BJ (cell line): ENCODE results near the gene RAD51B. TPM values are rescaled to one million over a fixed set of nuclear protein-coding genes. Genes with fewer than 3 reads are reported as not detected.

Experiments used
- CTCF ChIA-PET: fragments of 350-600 bp; formaldehyde crosslinking; extraction: SDS; loops from one replicate; lab custom pipeline; 2021; ENCODE audit warnings: antibody characterized with exemption, inconsistent platforms; lab: Yijun Ruan, JAX
- POLR2A ChIA-PET: fragments of 300-600 bp; sonication (Branson Sonifier 250); formaldehyde crosslinking; extraction: SDS; loops from one replicate; lab custom pipeline; 2021; ENCODE audit warnings: antibody characterized with exemption; lab: Charles Lee
- DNase-seq: peaks from one replicate; pipeline ENCODE4 v3.0.0-alpha.2; 2011; ENCODE audit warnings: low read depth
- H3K27me3 ChIP-seq: 2 replicates; pipeline ENCODE4 v1.6.0; 2011; ENCODE audit warnings: low read length; ENCODE audit not compliant: control insufficient read depth, insufficient read depth
- H3K36me3 ChIP-seq: 2 replicates; pipeline ENCODE4 v1.5.1; 2011; ENCODE audit warnings: low read length; ENCODE audit not compliant: control insufficient read depth, insufficient read depth
- H3K4me3 ChIP-seq: 2 replicates; pipeline ENCODE4 v1.5.1; 2011; ENCODE audit warnings: low read depth, mild to moderate bottlenecking, control low read depth, low read length
- polyA plus RNA-seq: library from polyadenylated mRNA; depleted of rRNA; stranded (reverse); fragments of >200 nt; gene quantifications from 2 replicates; pipeline ENCODE4 v1.2.3, GENCODE V29; 2011
- TF ChIP-seq, protein P1 (sequence below): IDR thresholded peaks from 2 replicates; pipeline ENCODE4 v1.5.1; 2011; ENCODE audit warnings: low read depth, mild to moderate bottlenecking, control low read depth, inconsistent platforms, low read length, moderate library complexity; ENCODE audit not compliant: insufficient read depth

Gene RAD51B
- polyA plus RNA-seq, 1 experiment: 5.6 TPM

DNA sequence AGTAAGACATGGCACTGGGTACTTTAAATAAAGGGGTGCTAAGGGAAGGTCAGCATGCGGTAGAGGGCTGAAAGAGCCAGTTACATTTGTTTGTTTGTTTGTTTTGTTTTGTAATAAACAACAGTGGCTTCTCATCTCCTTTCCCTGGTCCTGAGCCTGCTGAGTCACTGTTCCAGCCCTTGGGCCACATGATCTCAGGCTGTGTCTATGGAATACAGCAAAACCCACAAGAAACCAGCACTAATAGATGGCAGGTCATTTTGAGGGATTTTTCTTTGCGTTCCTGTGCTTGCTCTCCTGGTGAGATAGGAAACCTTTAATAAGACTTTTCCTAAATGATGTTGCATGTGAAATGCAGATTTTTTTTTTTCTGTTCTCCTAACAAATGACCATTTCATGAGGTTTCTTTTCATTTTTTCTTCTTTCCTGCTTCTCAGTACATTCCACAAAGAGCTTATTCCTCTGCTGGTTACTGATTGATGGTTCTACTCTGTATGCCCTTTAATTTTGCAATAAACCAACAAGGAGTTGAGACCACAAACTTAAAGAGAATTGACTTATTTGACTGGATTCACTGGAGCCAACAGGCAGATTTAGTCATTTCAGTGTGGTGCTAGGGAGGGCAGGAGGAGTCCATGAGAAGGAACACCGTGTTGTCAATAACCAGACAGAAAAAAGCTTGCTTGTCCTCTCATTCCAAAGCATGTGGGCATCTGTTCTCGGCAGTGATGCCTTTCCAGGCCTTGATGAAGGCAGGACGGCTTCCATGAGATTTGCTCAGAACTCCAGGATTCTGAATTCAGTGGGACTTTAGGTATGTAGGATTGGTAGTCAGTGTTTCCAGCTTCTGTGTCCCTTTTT is 459.2 kb downstream of the RAD51B start:
- TF ChIP-seq, protein P1, sequence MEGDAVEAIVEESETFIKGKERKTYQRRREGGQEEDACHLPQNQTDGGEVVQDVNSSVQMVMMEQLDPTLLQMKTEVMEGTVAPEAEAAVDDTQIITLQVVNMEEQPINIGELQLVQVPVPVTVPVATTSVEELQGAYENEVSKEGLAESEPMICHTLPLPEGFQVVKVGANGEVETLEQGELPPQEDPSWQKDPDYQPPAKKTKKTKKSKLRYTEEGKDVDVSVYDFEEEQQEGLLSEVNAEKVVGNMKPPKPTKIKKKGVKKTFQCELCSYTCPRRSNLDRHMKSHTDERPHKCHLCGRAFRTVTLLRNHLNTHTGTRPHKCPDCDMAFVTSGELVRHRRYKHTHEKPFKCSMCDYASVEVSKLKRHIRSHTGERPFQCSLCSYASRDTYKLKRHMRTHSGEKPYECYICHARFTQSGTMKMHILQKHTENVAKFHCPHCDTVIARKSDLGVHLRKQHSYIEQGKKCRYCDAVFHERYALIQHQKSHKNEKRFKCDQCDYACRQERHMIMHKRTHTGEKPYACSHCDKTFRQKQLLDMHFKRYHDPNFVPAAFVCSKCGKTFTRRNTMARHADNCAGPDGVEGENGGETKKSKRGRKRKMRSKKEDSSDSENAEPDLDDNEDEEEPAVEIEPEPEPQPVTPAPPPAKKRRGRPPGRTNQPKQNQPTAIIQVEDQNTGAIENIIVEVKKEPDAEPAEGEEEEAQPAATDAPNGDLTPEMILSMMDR: no peak

DNA sequence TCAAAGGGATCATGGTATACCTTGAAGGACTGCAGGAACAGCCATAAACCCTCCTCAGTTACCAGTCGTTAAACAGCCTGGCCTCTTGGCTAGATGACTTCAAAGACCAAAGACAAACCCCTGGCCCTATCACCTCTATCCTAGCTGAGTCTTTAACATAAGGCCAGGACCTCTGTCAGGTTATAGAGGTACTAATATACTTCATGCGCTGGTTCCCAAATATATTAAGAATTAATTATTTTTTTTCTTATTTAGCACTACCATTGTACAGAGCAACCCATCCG is 459.8 kb downstream of the RAD51B start:
- ChIA-PET CTCF (interaction anchor here (0.6 to 1.4 kb wide), 2 partner anchors 27 to 35 kb away, joined by 4 read pairs; no protein-coding TSS in a partner anchor), POLR2A (interaction anchor here (0.7 kb wide), 1 partner anchor 395 kb away, joined by 4 read pairs; no protein-coding TSS in a partner anchor)
- DNase-seq: no peak
- H3K4me3 ChIP-seq: no peak overlapping the region
- no peaks in the 10 kb centered on the region for H3K36me3 ChIP-seq
- H3K27me3 ChIP-seq: no peaks in the 10 kb centered on the region
- TF ChIP-seq, protein P1: no peak

More for the DNA sequence above, 459.2 kb downstream of the RAD51B start:
- POLR2A ChIA-PET: interaction anchor here (0.7 kb wide), 1 partner anchor 394 kb away, joined by 4 read pairs; no protein-coding TSS in a partner anchor
- DNase-seq: peak; percentile 38
- Histone ChIP-seq H3K27me3 (no peaks in the 10 kb centered on the region), H3K36me3 (no peaks in the 10 kb centered on the region), H3K4me3 (no peak overlapping the region)
- CTCF ChIA-PET: interaction anchor here (0.6 to 1.4 kb wide), 2 partner anchors 27 to 35 kb away, joined by 4 read pairs; no protein-coding TSS in a partner anchor

DNA sequence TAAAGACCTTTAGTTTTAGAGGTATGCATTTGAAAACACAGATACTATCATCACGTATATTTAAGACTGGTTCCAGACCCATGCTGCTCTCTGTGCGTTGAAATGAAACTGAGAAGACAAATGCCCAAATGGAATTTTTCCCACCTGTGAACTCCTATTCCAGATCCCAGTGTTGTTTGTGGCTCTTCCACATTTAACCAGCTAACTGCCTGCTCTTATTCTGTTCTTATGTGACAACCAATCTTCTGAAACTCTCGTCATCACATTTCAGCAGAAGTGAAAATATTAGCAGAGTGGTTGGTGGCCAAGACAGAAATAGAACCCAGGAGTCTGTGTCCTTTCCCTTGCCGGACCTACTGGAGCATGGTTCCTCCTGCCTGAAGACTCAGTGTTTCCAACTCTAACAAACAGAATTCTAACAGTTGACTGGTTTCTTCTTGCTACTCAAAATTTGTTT is 460.2 kb downstream of the RAD51B start:
- POLR2A ChIA-PET: no interaction called here
- TF ChIP-seq, protein P1: no peak
- no peak for DNase-seq
- CTCF ChIA-PET: interaction anchor here (1.4 kb wide), 1 partner anchor 26 kb away, joined by 4 read pairs; no protein-coding TSS in a partner anchor
- no peaks in the 10 kb centered on the region for H3K27me3 ChIP-seq
- H3K4me3 ChIP-seq: no peak overlapping the region
- H3K36me3 ChIP-seq: no peaks in the 10 kb centered on the region

DNA sequence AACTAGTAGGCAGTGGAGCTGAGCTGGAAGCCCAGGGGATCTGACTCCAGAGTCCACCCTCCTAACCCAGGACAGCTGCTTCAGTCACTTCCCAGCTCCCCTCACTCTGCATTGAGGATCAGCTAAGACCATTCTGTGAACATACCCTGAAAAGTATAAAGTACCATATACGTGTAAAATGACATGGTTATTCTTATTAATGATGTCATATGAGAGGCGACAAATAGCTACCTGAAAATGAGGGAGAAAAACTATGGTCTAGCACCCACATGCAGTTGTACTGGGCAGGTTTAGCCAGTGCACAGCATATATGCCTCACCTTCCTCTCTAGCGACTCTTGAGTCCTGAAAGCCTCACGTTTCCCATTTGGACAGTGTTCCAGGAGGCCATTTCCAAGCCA is 461.9 kb downstream of the RAD51B start:
- Histone ChIP-seq H3K27me3 (no peaks in the 10 kb centered on the region), H3K36me3 (no peaks in the 10 kb centered on the region), H3K4me3 (no peak overlapping the region)
- DNase-seq: no peak
- ChIA-PET CTCF (interaction anchor here (1.2 kb wide), 1 partner anchor 535 kb away, joined by 3 read pairs; no protein-coding TSS in a partner anchor), POLR2A (no interaction called here)
- TF ChIP-seq, protein P1: no peak
